MM.1S (cell line): Measurements from ENCODE around the gene LRRC74B.

Experiments used
- DNase-seq: peaks from one replicate; pipeline ENCODE4 v3.0.0-alpha.2; 2015
- H2AFZ ChIP-seq: fragments of 300-600 bp; sonication (generic); 2 replicates; pipeline ENCODE4 v1.6.0; 2016; ENCODE audit warnings: antibody characterized with exemption, low read length
- H3F3A ChIP-seq: fragments of 300-600 bp; sonication (generic); 2 replicates; pipeline ENCODE4 v1.6.1; 2016; ENCODE audit warnings: mild to moderate bottlenecking, antibody characterized with exemption, low read length, moderate library complexity, mixed read lengths; ENCODE audit not compliant: insufficient read depth
- H3K27ac ChIP-seq: fragments of 300-600 bp; sonication (generic); 2 replicates; pipeline ENCODE4 v1.5.1; 2016; ENCODE audit warnings: mild to moderate bottlenecking, low read length
- H3K27me3 ChIP-seq: fragments of 300-600 bp; sonication (generic); replicated peaks from 2 replicates; pipeline ENCODE4 v1.6.0; 2016; ENCODE audit warnings: low read length; ENCODE audit not compliant: insufficient read depth
- H3K36me3 ChIP-seq: fragments of 300-600 bp; sonication (generic); replicated peaks from 2 replicates; pipeline ENCODE4 v1.6.1; 2016; ENCODE audit warnings: mild to moderate bottlenecking, low read length, mixed read lengths; ENCODE audit not compliant: insufficient read depth
- H3K4me1 ChIP-seq: fragments of 300-600 bp; sonication (generic); 2 replicates; pipeline ENCODE4 v1.6.1; 2016; ENCODE audit warnings: low read length, mixed read lengths
- H3K4me2 ChIP-seq: fragments of 300-600 bp; sonication (generic); 2 replicates; pipeline ENCODE4 v1.6.0; 2016; ENCODE audit warnings: low read depth, low read length
- H3K4me3 ChIP-seq: fragments of 300-600 bp; sonication (generic); 2 replicates; pipeline ENCODE4 v1.5.1; 2016; ENCODE audit warnings: low read length, mixed read lengths
- H3K79me2 ChIP-seq: fragments of 300-600 bp; sonication (generic); 2 replicates; pipeline ENCODE4 v1.6.1; 2016; ENCODE audit warnings: mixed run types, low read length, mixed read lengths
- H3K9ac ChIP-seq: fragments of 300-600 bp; sonication (generic); 2 replicates; pipeline ENCODE4 v1.6.1; 2016; ENCODE audit warnings: low read length, mixed read lengths
- H3K9me2 ChIP-seq: fragments of 300-600 bp; sonication (generic); replicated peaks from 2 replicates; pipeline ENCODE4 v1.6.1; 2016; ENCODE audit warnings: mild to moderate bottlenecking, low read length, mixed read lengths; ENCODE audit not compliant: insufficient read depth
- H3K9me3 ChIP-seq: fragments of 300-600 bp; sonication (generic); replicated peaks from 2 replicates; pipeline ENCODE4 v1.6.1; 2016; ENCODE audit warnings: mild to moderate bottlenecking, low read length, mixed read lengths; ENCODE audit not compliant: insufficient read depth
- H4K20me1 ChIP-seq: fragments of 300-600 bp; sonication (generic); 2 replicates; pipeline ENCODE4 v1.6.1; 2016; ENCODE audit warnings: mild to moderate bottlenecking, low read length, moderate library complexity, mixed read lengths; ENCODE audit not compliant: insufficient read depth
- CTCF ChIP-seq: fragments of 300-600 bp; sonication (generic); IDR thresholded peaks from 2 replicates; pipeline ENCODE4 v1.5.1; 2016; ENCODE audit warnings: antibody characterized with exemption, low read length, mixed read lengths
- EZH2 ChIP-seq: fragments of 300-600 bp; sonication (generic); optimal IDR thresholded peaks from 2 replicates; pipeline ENCODE3; 2017; ENCODE audit warnings: low read depth, mild to moderate bottlenecking, antibody characterized with exemption, low read length, mixed read lengths
- EZH2phosphoT487 ChIP-seq: fragments of 300-600 bp; sonication (generic); IDR thresholded peaks from 2 replicates; pipeline ENCODE4 v1.6.1; 2018; ENCODE audit warnings: antibody characterized with exemption, low read length

The LRRC74B gene

DNA sequence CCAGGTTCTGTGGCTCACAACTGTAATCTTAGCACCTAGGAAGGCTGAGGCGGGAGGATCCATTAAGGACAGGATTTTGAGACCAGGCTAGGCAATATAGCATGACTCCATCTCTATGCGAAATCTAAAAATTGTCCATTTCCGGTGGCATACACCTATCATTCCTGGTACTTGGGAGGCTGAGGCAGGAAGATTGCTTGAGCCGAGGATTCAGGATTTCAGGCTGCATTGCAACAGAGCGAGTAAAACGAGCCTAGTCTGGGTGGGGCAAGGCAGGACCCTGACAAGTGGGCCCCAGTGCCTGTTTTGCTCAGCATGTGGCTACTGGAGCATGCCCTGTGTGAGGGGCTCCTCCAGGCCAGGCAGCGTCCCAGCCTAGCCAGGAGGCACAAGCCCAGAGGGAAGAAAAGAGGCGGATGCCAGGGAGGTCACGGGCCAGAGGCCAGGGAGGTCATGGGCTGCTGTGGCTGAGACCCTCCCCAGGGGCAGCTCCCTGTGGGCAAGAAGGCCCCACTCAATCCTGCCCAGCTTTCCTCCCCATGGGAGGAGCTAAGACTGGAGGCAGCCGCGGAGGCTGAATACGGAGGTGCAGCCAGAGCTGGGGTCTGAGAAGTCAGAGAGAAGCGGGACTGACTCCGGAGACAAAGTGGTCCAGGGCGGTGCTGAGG lies 8.4 kb downstream of the LRRC74B start:
- no peak for DNase-seq
- no peaks in the 10 kb centered on the region for H3K9me2 ChIP-seq
- H4K20me1 ChIP-seq = no peaks in the 10 kb centered on the region
- no peak overlapping the region for H3K4me3 ChIP-seq
- no peak for TF ChIP-seq EZH2
- TF ChIP-seq CTCF = no peak
- no peak for TF ChIP-seq EZH2phosphoT487
- no peaks in the 10 kb centered on the region for H3K79me2 ChIP-seq
- H3K4me1 ChIP-seq = no peaks in the 10 kb centered on the region
- no peak overlapping the region for H3K4me2 ChIP-seq
- peaks cover 7% of the 10 kb centered on the region for H3K27me3 ChIP-seq
- no peaks in the 10 kb centered on the region for H3K9me3 ChIP-seq
- no peaks in the 10 kb centered on the region for H3F3A ChIP-seq
- no peak overlapping the region for H2AFZ ChIP-seq
- H3K36me3 ChIP-seq = no peaks in the 10 kb centered on the region
- no peak overlapping the region for H3K27ac ChIP-seq
- no peak overlapping the region for H3K9ac ChIP-seq

- no peaks in the 10 kb centered on the region for H3K36me3 ChIP-seq
- H2AFZ ChIP-seq = no peak overlapping the region
- no peak for TF ChIP-seq EZH2
- no peak for TF ChIP-seq CTCF
- no peak for TF ChIP-seq EZH2phosphoT487
- H3K79me2 ChIP-seq = no peaks in the 10 kb centered on the region
- H3K4me2 ChIP-seq = no peak overlapping the region
- H4K20me1 ChIP-seq = no peaks in the 10 kb centered on the region
- H3K9ac ChIP-seq = no peak overlapping the region
- no peak overlapping the region for H3K4me3 ChIP-seq
- H3K27me3 ChIP-seq = peaks cover 7% of the 10 kb centered on the region
- no peak for DNase-seq
- no peaks in the 10 kb centered on the region for H3K9me3 ChIP-seq
- H3K4me1 ChIP-seq = no peaks in the 10 kb centered on the region
- H3K27ac ChIP-seq = no peak overlapping the region
- no peaks in the 10 kb centered on the region for H3F3A ChIP-seq
- H3K9me2 ChIP-seq = no peaks in the 10 kb centered on the region
Measured at GRCh38 chr22:21054714-21055563, 9.2 kb downstream of the LRRC74B start.

DNA sequence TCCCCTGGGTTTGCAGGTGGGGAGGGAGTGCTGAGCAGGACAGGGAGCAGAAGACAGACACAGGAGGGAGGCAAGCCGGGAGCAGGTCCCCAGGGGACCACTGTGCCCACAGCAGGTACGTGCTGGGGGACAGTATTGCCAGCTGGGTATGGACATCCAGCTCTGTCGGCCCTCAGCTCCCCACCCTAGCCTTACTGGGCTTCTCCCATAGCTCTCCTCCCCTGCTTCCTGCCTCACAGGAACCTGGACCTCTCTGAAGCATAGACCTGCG lies 9.8 kb downstream of the LRRC74B start:
- no peaks in the 10 kb centered on the region for H3K9me2 ChIP-seq
- H3K9me3 ChIP-seq = no peaks in the 10 kb centered on the region
- H4K20me1 ChIP-seq = no peaks in the 10 kb centered on the region
- H3K27ac ChIP-seq = no peak overlapping the region
- no peak for DNase-seq
- H3F3A ChIP-seq = no peaks in the 10 kb centered on the region
- no peaks in the 10 kb centered on the region for H3K36me3 ChIP-seq
- H3K4me3 ChIP-seq = no peak overlapping the region
- H3K79me2 ChIP-seq = no peaks in the 10 kb centered on the region
- peaks cover 7% of the 10 kb centered on the region for H3K27me3 ChIP-seq
- H3K4me1 ChIP-seq = no peaks in the 10 kb centered on the region
- TF ChIP-seq CTCF = no peak
- no peak overlapping the region for H3K4me2 ChIP-seq
- no peak overlapping the region for H2AFZ ChIP-seq
- no peak overlapping the region for H3K9ac ChIP-seq
